Activated CD4-positive, alpha-beta T cell treated with anti-CD3 and anti-CD28 coated beads, Interleukin-2, amount 10 ng/mL, durations not matched to agents 7 days and 5 days (primary cell): ENCODE results near the gene TBC1D22A. TPM values are rescaled to one million over a fixed set of nuclear protein-coding genes. Genes with fewer than 3 reads are reported as not detected.

Experiments used
- CTCF ChIA-PET: fragments of 350-600 bp; sonication (Branson Sonifier 250); formaldehyde crosslinking; loops from one replicate; lab custom pipeline; 2021; ENCODE audit warnings: antibody characterized with exemption; lab: Charles Lee
- POLR2A ChIA-PET: fragments of 350-600 bp; sonication (Branson Sonifier 250); formaldehyde crosslinking; loops from one replicate; lab custom pipeline; 2021; ENCODE audit warnings: antibody characterized with exemption; lab: Charles Lee
- DNase-seq: peaks from one replicate; pipeline ENCODE4 v3.0.0-alpha.2; 2020
- H3K27ac Mint-ChIP-seq: one replicate; pipeline ENCODE4 v1.8.0; 2021; ENCODE audit warnings: mild to moderate bottlenecking, moderate library complexity, mixed read lengths
- H3K27me3 Mint-ChIP-seq: one replicate; pipeline ENCODE4 v1.8.0; 2021; ENCODE audit warnings: mixed read lengths
- H3K36me3 Mint-ChIP-seq: one replicate; pipeline ENCODE4 v1.8.0; 2021; ENCODE audit warnings: low read depth, mixed read lengths
- H3K4me1 Mint-ChIP-seq: one replicate; pipeline ENCODE4 v1.8.0; 2021; ENCODE audit warnings: mixed read lengths
- H3K4me3 Mint-ChIP-seq: one replicate; pipeline ENCODE4 v1.8.0; 2021; ENCODE audit warnings: mild to moderate bottlenecking, moderate library complexity, mixed read lengths
- H3K9me3 Mint-ChIP-seq: one replicate; pipeline ENCODE4 v1.8.0; 2021; ENCODE audit warnings: mixed read lengths
- total RNA-seq, 2 experiments: library from RNA; stranded (reverse); gene quantifications; one replicate each; pipeline ENCODE4 v1.2.3, GENCODE V29; 2021

TBC1D22A gene
- total RNA-seq, 2 experiments from 2014 or later: 34.1 to 39.2 TPM

- Mint-ChIP-seq H3K36me3 (no peaks in the 10 kb centered on the region), H3K27ac (no peak overlapping the region), H3K9me3 (no peaks in the 10 kb centered on the region), H3K4me3 (no peak overlapping the region), H3K4me1 (no peaks in the 10 kb centered on the region), H3K27me3 (no peaks in the 10 kb centered on the region)
- ChIA-PET POLR2A (no interaction called here), CTCF (no interaction called here)
- no peak for DNase-seq
Measured at GRCh38 chr22:47144076-47144765, 381.8 kb downstream of the TBC1D22A start.

DNA sequence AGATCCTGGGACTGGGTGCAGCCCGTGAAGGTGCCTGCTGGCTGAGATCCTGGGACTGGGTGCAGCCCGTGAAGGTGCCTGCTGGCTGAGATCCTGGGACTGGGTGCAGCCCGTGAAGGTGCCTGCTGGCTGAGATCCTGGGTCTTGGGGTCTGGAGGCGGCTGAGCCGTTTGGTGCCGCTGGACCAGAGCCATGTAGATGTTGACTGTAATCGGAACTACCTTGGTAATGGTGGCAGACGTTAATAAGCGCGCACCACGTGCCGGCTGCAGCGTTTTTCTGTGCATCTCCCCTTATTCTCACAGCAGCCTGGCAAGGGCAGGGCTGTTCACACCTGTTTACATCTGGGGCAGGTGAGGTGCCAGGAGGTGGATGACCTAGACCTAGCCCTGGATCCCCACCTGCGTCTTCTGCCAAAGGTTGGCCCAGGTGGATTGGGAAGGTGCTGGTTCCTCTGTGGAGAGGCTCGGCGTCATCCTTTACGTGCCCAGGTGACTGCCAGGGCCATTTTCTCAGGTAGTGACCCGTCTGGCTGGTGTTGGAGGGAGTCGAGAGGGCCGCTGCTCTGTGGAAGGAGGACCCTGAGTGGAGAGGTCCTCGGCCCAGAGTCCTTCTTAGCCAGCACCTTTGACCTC is 382.5 kb downstream of the TBC1D22A start:
- CTCF ChIA-PET: no interaction called here
- no peak overlapping the region for H3K27ac Mint-ChIP-seq
- no peak for DNase-seq
- H3K27me3 Mint-ChIP-seq: no peaks in the 10 kb centered on the region
- H3K4me1 Mint-ChIP-seq: no peaks in the 10 kb centered on the region
- POLR2A ChIA-PET: no interaction called here
- no peaks in the 10 kb centered on the region for H3K36me3 Mint-ChIP-seq
- no peak overlapping the region for H3K4me3 Mint-ChIP-seq
- H3K9me3 Mint-ChIP-seq: no peaks in the 10 kb centered on the region

GRCh38 chr22:47145883-47146282 is 383.4 kb downstream of the TBC1D22A start:
- ChIA-PET CTCF (no interaction called here), POLR2A (no interaction called here)
- no peaks in the 10 kb centered on the region for H3K27me3 Mint-ChIP-seq
- H3K4me1 Mint-ChIP-seq: no peaks in the 10 kb centered on the region
- no peak overlapping the region for H3K4me3 Mint-ChIP-seq
- H3K36me3 Mint-ChIP-seq: no peaks in the 10 kb centered on the region
- DNase-seq: no peak
- H3K9me3 Mint-ChIP-seq: no peaks in the 10 kb centered on the region
- H3K27ac Mint-ChIP-seq: no peak overlapping the region

DNA sequence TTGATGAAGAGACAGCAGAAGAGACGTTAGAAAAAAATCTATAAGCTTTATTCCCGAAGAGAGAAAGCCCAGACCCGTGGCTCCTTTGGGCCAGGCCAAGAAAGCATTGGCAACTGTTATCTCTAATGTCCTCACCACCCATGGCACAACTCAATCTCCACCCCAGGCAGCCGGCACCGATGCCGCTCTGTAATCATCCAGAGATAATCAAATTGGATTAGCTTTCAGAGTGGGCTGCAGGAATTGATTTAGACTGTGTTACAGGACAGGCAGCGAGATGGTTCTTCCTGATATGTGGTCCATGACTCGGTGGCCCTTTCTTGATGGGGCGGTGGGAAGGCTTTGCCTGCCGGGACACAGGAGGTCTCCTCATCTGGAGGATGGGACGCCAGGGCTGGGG is 383.9 kb downstream of the TBC1D22A start:
- Mint-ChIP-seq H3K27me3 (no peaks in the 10 kb centered on the region), H3K27ac (no peak overlapping the region), H3K36me3 (no peaks in the 10 kb centered on the region), H3K4me1 (no peaks in the 10 kb centered on the region), H3K4me3 (no peak overlapping the region), H3K9me3 (no peaks in the 10 kb centered on the region)
- no peak for DNase-seq
- CTCF ChIA-PET: no interaction called here
- POLR2A ChIA-PET: no interaction called here

- Mint-ChIP-seq H3K36me3 (no peaks in the 10 kb centered on the region), H3K9me3 (no peaks in the 10 kb centered on the region), H3K4me1 (no peaks in the 10 kb centered on the region), H3K27ac (no peak overlapping the region), H3K27me3 (no peaks in the 10 kb centered on the region), H3K4me3 (no peak overlapping the region)
- DNase-seq: no peak
- CTCF ChIA-PET: no interaction called here
- POLR2A ChIA-PET: no interaction called here
Measured at GRCh38 chr22:47146941-47147340, 384.5 kb downstream of the TBC1D22A start.

DNA sequence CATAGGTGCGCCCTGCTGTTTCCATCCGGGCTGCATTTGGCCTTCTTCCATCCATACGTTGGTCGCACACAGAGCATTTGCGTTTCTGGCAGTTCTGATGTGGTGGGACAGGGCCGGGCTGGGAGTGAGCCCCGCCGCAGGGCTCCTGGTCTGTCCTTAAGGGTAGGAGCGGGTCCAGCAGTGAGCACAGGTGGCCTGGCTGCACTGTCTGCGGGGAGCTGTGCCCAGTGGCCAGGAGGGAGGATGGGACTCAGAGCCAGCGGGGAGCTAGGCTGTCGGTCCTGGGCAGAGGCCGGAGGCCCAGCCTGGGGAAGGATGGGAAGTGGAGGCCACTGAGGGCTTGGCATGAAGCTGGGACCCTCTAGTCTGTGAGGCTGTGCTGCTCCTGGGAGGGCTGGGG is 385.1 kb downstream of the TBC1D22A start:
- POLR2A ChIA-PET: no interaction called here
- Mint-ChIP-seq H3K27ac (no peak overlapping the region), H3K9me3 (no peaks in the 10 kb centered on the region), H3K36me3 (no peaks in the 10 kb centered on the region), H3K4me1 (no peaks in the 10 kb centered on the region), H3K4me3 (no peak overlapping the region), H3K27me3 (no peaks in the 10 kb centered on the region)
- CTCF ChIA-PET: interaction anchor here (1.2 kb wide), 1 partner anchor 16 kb away, joined by 3 read pairs; no protein-coding TSS in a partner anchor
- DNase-seq: no peak

GRCh38 chr22:47148510-47148909 is 386.1 kb downstream of the TBC1D22A start:
- H3K9me3 Mint-ChIP-seq: no peaks in the 10 kb centered on the region
- no peak overlapping the region for H3K4me3 Mint-ChIP-seq
- DNase-seq: no peak
- no peak overlapping the region for H3K27ac Mint-ChIP-seq
- ChIA-PET POLR2A (no interaction called here), CTCF (interaction anchor here (1.2 kb wide), 1 partner anchor 17 kb away, joined by 3 read pairs; no protein-coding TSS in a partner anchor)
- no peaks in the 10 kb centered on the region for H3K27me3 Mint-ChIP-seq
- H3K36me3 Mint-ChIP-seq: no peaks in the 10 kb centered on the region
- no peaks in the 10 kb centered on the region for H3K4me1 Mint-ChIP-seq

GRCh38 chr22:47148956-47149728 is 386.7 kb downstream of the TBC1D22A start:
- Mint-ChIP-seq H3K27me3 (no peaks in the 10 kb centered on the region), H3K27ac (peak overlapping the region; percentile 54), H3K4me3 (no peak overlapping the region), H3K36me3 (no peaks in the 10 kb centered on the region), H3K9me3 (no peaks in the 10 kb centered on the region), H3K4me1 (no peaks in the 10 kb centered on the region)
- ChIA-PET POLR2A (no interaction called here), CTCF (interaction anchor here (1.2 kb wide), 1 partner anchor 18 kb away, joined by 3 read pairs; no protein-coding TSS in a partner anchor)
- DNase-seq: no peak

DNA sequence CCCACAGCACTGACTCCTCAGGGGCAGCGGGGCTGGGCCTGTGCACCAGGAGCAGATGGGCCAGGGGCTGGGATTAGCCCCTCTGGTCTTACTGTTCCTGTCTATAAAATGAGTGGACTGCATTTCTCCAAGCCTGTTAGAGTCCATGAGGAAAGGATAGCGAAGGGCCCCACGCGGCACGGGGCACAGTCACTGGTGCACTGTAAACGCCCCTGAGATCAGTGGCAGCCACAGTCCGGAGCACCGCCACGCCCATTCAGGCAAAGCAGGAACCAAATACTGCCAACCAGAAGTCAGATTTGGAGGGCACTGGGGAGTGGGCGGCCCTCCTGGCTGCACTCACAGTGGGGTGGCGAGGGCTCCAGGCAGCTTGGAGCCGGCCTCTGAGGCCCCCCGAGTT is 387.5 kb downstream of the TBC1D22A start:
- ChIA-PET POLR2A (no interaction called here), CTCF (no interaction called here)
- no peaks in the 10 kb centered on the region for H3K36me3 Mint-ChIP-seq
- DNase-seq: no peak
- no peak overlapping the region for H3K27ac Mint-ChIP-seq
- H3K4me3 Mint-ChIP-seq: no peak overlapping the region
- no peaks in the 10 kb centered on the region for H3K4me1 Mint-ChIP-seq
- no peaks in the 10 kb centered on the region for H3K27me3 Mint-ChIP-seq
- H3K9me3 Mint-ChIP-seq: no peaks in the 10 kb centered on the region

- no peak for DNase-seq
- ChIA-PET CTCF (no interaction called here), POLR2A (no interaction called here)
- no peaks in the 10 kb centered on the region for H3K4me1 Mint-ChIP-seq
- H3K4me3 Mint-ChIP-seq: no peak overlapping the region
- H3K27ac Mint-ChIP-seq: no peak overlapping the region
- H3K9me3 Mint-ChIP-seq: no peaks in the 10 kb centered on the region
- no peaks in the 10 kb centered on the region for H3K36me3 Mint-ChIP-seq
- no peaks in the 10 kb centered on the region for H3K27me3 Mint-ChIP-seq
Measured at GRCh38 chr22:47150426-47150825, 388.0 kb downstream of the TBC1D22A start.

DNA sequence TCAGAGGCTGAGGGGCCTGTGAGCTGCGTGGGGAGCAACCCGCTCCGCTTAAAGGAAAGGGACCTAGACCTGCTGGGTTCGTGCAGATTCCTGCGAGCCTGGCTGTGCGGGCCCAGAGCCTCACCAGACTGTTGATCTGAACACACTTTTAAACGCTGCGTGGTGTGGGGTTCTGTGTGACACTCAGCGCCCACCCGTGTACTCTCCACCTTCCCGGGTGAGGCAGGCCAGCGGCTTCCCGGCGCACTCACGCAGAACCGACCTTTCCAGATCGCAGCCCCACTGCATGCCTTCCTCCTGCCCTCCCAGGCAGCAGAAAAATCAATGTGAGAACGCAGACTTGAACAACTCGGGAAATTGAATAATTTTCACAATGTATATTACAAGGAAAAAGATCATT is 388.6 kb downstream of the TBC1D22A start:
- Mint-ChIP-seq H3K27ac (no peak overlapping the region), H3K27me3 (no peaks in the 10 kb centered on the region), H3K4me1 (no peaks in the 10 kb centered on the region), H3K9me3 (no peaks in the 10 kb centered on the region), H3K4me3 (no peak overlapping the region), H3K36me3 (no peaks in the 10 kb centered on the region)
- DNase-seq: no peak
- CTCF ChIA-PET: no interaction called here
- POLR2A ChIA-PET: no interaction called here

- Mint-ChIP-seq H3K9me3 (no peaks in the 10 kb centered on the region), H3K4me1 (no peaks in the 10 kb centered on the region), H3K27ac (no peak overlapping the region), H3K36me3 (no peaks in the 10 kb centered on the region), H3K4me3 (no peak overlapping the region), H3K27me3 (no peaks in the 10 kb centered on the region)
- ChIA-PET POLR2A (no interaction called here), CTCF (no interaction called here)
- DNase-seq: no peak
Measured at GRCh38 chr22:47151490-47151889, 389.0 kb downstream of the TBC1D22A start.

DNA sequence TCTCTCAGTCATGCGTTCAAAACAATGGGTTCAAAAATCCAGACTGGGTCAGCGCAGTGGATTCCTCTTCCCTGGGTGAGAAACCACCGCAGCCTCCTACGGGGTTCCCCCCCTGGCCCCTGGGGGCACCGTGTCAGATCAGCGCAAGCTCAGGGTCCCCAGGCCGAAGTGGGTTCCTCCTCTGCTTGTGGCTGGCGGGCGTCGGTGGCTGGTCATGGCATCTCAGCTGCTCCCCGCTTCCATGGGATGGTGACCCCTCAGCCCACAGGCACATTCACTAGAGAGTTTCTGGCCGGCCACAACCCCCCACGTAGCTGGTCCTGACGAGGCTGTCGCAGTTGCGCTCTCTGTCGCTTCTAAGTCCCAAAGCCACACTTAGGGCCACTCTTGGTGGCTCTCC is 389.8 kb downstream of the TBC1D22A start:
- POLR2A ChIA-PET: no interaction called here
- Mint-ChIP-seq H3K36me3 (no peaks in the 10 kb centered on the region), H3K9me3 (no peaks in the 10 kb centered on the region), H3K4me1 (no peaks in the 10 kb centered on the region), H3K4me3 (no peak overlapping the region), H3K27ac (no peak overlapping the region), H3K27me3 (no peaks in the 10 kb centered on the region)
- CTCF ChIA-PET: no interaction called here
- no peak for DNase-seq
